ENCODE results near the gene USP38. TPM values are rescaled to one million over a fixed set of nuclear protein-coding genes. Genes with fewer than 3 reads are reported as not detected.

Gene USP38
- polyA plus RNA-seq, 1 donor = 28.6 TPM

GRCh38 chr4:143240939-143241679 is 56.4 kb downstream of the USP38 start:
- no peaks in the 10 kb centered on the region for H3K27me3 ChIP-seq (ENCODE audit: control insufficient read depth, insufficient read depth, low read length)
- no peaks in the 10 kb centered on the region for H3K36me3 ChIP-seq (ENCODE audit: control insufficient read depth, insufficient read depth, low read length)
- no CpG with 5 or more reads among the region's 1 CpG for WGBS (ENCODE audit: insufficient coverage, low lambda C conversion rate)
- H3K4me3 ChIP-seq (ENCODE audit: low read length) = no peak overlapping the region
- peak in 1 of 2 donors; percentile 52 for DNase-seq
- H3K4me1 ChIP-seq (ENCODE audit: control insufficient read depth, insufficient read depth, low read length) = peaks cover 5% of the 10 kb centered on the region
- no peaks in the 10 kb centered on the region for H3K9me3 ChIP-seq (ENCODE audit: control insufficient read depth, low read depth, low read length)
- H3K27ac ChIP-seq (ENCODE audit: low read length) = peak overlapping the region; percentile 34

- Histone ChIP-seq H3K4me1 (ENCODE audit: control insufficient read depth, insufficient read depth, low read length) (peaks cover 5% of the 10 kb centered on the region), H3K4me3 (ENCODE audit: low read length) (no peak overlapping the region), H3K27ac (ENCODE audit: low read length) (peak overlapping the region; percentile 34), H3K9me3 (ENCODE audit: control insufficient read depth, low read depth, low read length) (no peaks in the 10 kb centered on the region), H3K36me3 (ENCODE audit: control insufficient read depth, insufficient read depth, low read length) (no peaks in the 10 kb centered on the region), H3K27me3 (ENCODE audit: control insufficient read depth, insufficient read depth, low read length) (no peaks in the 10 kb centered on the region)
- peak; percentile 85 to 86 for DNase-seq
- WGBS (ENCODE audit: insufficient coverage, low lambda C conversion rate) = no CpG with 5 or more reads among the region's 1 CpG
Measured at GRCh38 chr4:143241892-143242291, 57.2 kb downstream of the USP38 start.

- 100% methylated on average over 1 of the region's 2 CpGs for WGBS (ENCODE audit: insufficient coverage, low lambda C conversion rate)
- H3K27ac ChIP-seq (ENCODE audit: low read length) = no peak overlapping the region
Measured at GRCh38 chr4:143243041-143243440, 58.3 kb downstream of the USP38 start.

GRCh38 chr4:143246977-143247376 is 62.3 kb downstream of the USP38 start:
- no peaks in the 10 kb centered on the region for H3K27me3 ChIP-seq (ENCODE audit: control insufficient read depth, insufficient read depth, low read length)
- no peak for DNase-seq
- H3K27ac ChIP-seq (ENCODE audit: low read length) = no peak overlapping the region
- WGBS (ENCODE audit: insufficient coverage, low lambda C conversion rate) = no CpG with 5 or more reads among the region's 4 CpGs
- H3K9me3 ChIP-seq (ENCODE audit: control insufficient read depth, low read depth, low read length) = no peaks in the 10 kb centered on the region
- no peaks in the 10 kb centered on the region for H3K36me3 ChIP-seq (ENCODE audit: control insufficient read depth, insufficient read depth, low read length)
- H3K4me1 ChIP-seq (ENCODE audit: control insufficient read depth, insufficient read depth, low read length) = no peaks in the 10 kb centered on the region
- H3K4me3 ChIP-seq (ENCODE audit: low read length) = no peak overlapping the region

More at GRCh38 chr4:143243041-143243440, 58.3 kb downstream of the USP38 start:
- no peaks in the 10 kb centered on the region for H3K27me3 ChIP-seq (ENCODE audit: control insufficient read depth, insufficient read depth, low read length)
- H3K4me1 ChIP-seq (ENCODE audit: control insufficient read depth, insufficient read depth, low read length) = peaks cover 5% of the 10 kb centered on the region
- H3K4me3 ChIP-seq (ENCODE audit: low read length) = no peak overlapping the region
- no peak for DNase-seq
- H3K9me3 ChIP-seq (ENCODE audit: control insufficient read depth, low read depth, low read length) = no peaks in the 10 kb centered on the region
- no peaks in the 10 kb centered on the region for H3K36me3 ChIP-seq (ENCODE audit: control insufficient read depth, insufficient read depth, low read length)

- WGBS (ENCODE audit: insufficient coverage, low lambda C conversion rate) = no CpG with 5 or more reads among the region's 2 CpGs
- Histone ChIP-seq H3K4me3 (ENCODE audit: low read length) (no peak overlapping the region), H3K36me3 (ENCODE audit: control insufficient read depth, insufficient read depth, low read length) (no peaks in the 10 kb centered on the region), H3K9me3 (ENCODE audit: control insufficient read depth, low read depth, low read length) (no peaks in the 10 kb centered on the region), H3K4me1 (ENCODE audit: control insufficient read depth, insufficient read depth, low read length) (no peaks in the 10 kb centered on the region), H3K27ac (ENCODE audit: low read length) (no peak overlapping the region), H3K27me3 (ENCODE audit: control insufficient read depth, insufficient read depth, low read length) (no peaks in the 10 kb centered on the region)
- DNase-seq = no peak
Measured at GRCh38 chr4:143247866-143248265, 63.1 kb downstream of the USP38 start.

GRCh38 chr4:143248827-143249226 is 64.1 kb downstream of the USP38 start:
- Histone ChIP-seq H3K36me3 (ENCODE audit: control insufficient read depth, insufficient read depth, low read length) (no peaks in the 10 kb centered on the region), H3K4me1 (ENCODE audit: control insufficient read depth, insufficient read depth, low read length) (no peaks in the 10 kb centered on the region), H3K9me3 (ENCODE audit: control insufficient read depth, low read depth, low read length) (no peaks in the 10 kb centered on the region), H3K4me3 (ENCODE audit: low read length) (no peak overlapping the region), H3K27ac (ENCODE audit: low read length) (no peak overlapping the region), H3K27me3 (ENCODE audit: control insufficient read depth, insufficient read depth, low read length) (no peaks in the 10 kb centered on the region)
- no peak for DNase-seq
- 100% methylated on average over 1 of the region's 4 CpGs for WGBS (ENCODE audit: insufficient coverage, low lambda C conversion rate)

- Histone ChIP-seq H3K4me1 (ENCODE audit: control insufficient read depth, insufficient read depth, low read length) (no peaks in the 10 kb centered on the region), H3K27ac (ENCODE audit: low read length) (no peak overlapping the region), H3K4me3 (ENCODE audit: low read length) (no peak overlapping the region), H3K9me3 (ENCODE audit: control insufficient read depth, low read depth, low read length) (no peaks in the 10 kb centered on the region), H3K36me3 (ENCODE audit: control insufficient read depth, insufficient read depth, low read length) (no peaks in the 10 kb centered on the region), H3K27me3 (ENCODE audit: control insufficient read depth, insufficient read depth, low read length) (no peaks in the 10 kb centered on the region)
- WGBS (ENCODE audit: insufficient coverage, low lambda C conversion rate) = no CpG with 5 or more reads among the region's 3 CpGs
- DNase-seq = no peak
Measured at GRCh38 chr4:143250617-143251016, 65.9 kb downstream of the USP38 start.

GRCh38 chr4:143251348-143251747 is 66.6 kb downstream of the USP38 start:
- Histone ChIP-seq H3K9me3 (ENCODE audit: control insufficient read depth, low read depth, low read length) (no peaks in the 10 kb centered on the region), H3K36me3 (ENCODE audit: control insufficient read depth, insufficient read depth, low read length) (no peaks in the 10 kb centered on the region), H3K27me3 (ENCODE audit: control insufficient read depth, insufficient read depth, low read length) (no peaks in the 10 kb centered on the region), H3K4me3 (ENCODE audit: low read length) (no peak overlapping the region), H3K27ac (ENCODE audit: low read length) (no peak overlapping the region), H3K4me1 (ENCODE audit: control insufficient read depth, insufficient read depth, low read length) (no peaks in the 10 kb centered on the region)
- no CpG with 5 or more reads among the region's 1 CpG for WGBS (ENCODE audit: insufficient coverage, low lambda C conversion rate)
- no peak for DNase-seq

GRCh38 chr4:143251779-143252178 is 67.1 kb downstream of the USP38 start:
- no peaks in the 10 kb centered on the region for H3K4me1 ChIP-seq (ENCODE audit: control insufficient read depth, insufficient read depth, low read length)
- H3K4me3 ChIP-seq (ENCODE audit: low read length) = no peak overlapping the region
- no CpG with 5 or more reads among the region's 1 CpG for WGBS (ENCODE audit: insufficient coverage, low lambda C conversion rate)
- peak in 1 of 2 donors; percentile 8 for DNase-seq
- H3K27me3 ChIP-seq (ENCODE audit: control insufficient read depth, insufficient read depth, low read length) = no peaks in the 10 kb centered on the region
- no peak overlapping the region for H3K27ac ChIP-seq (ENCODE audit: low read length)
- no peaks in the 10 kb centered on the region for H3K9me3 ChIP-seq (ENCODE audit: control insufficient read depth, low read depth, low read length)
- H3K36me3 ChIP-seq (ENCODE audit: control insufficient read depth, insufficient read depth, low read length) = no peaks in the 10 kb centered on the region

- Histone ChIP-seq H3K9me3 (ENCODE audit: control insufficient read depth, low read depth, low read length) (no peaks in the 10 kb centered on the region), H3K27ac (ENCODE audit: low read length) (no peak overlapping the region), H3K36me3 (ENCODE audit: control insufficient read depth, insufficient read depth, low read length) (no peaks in the 10 kb centered on the region), H3K27me3 (ENCODE audit: control insufficient read depth, insufficient read depth, low read length) (no peaks in the 10 kb centered on the region), H3K4me3 (ENCODE audit: low read length) (no peak overlapping the region), H3K4me1 (ENCODE audit: control insufficient read depth, insufficient read depth, low read length) (no peaks in the 10 kb centered on the region)
- 100% methylated on average over 2 of the region's 3 CpGs for WGBS (ENCODE audit: insufficient coverage, low lambda C conversion rate)
- no peak for DNase-seq
Measured at GRCh38 chr4:143252478-143252877, 67.8 kb downstream of the USP38 start.

- no CpG with 5 or more reads among the region's 2 CpGs for WGBS (ENCODE audit: insufficient coverage, low lambda C conversion rate)
- Histone ChIP-seq H3K27me3 (ENCODE audit: control insufficient read depth, insufficient read depth, low read length) (no peaks in the 10 kb centered on the region), H3K9me3 (ENCODE audit: control insufficient read depth, low read depth, low read length) (no peaks in the 10 kb centered on the region), H3K4me3 (ENCODE audit: low read length) (no peak overlapping the region), H3K4me1 (ENCODE audit: control insufficient read depth, insufficient read depth, low read length) (no peaks in the 10 kb centered on the region), H3K36me3 (ENCODE audit: control insufficient read depth, insufficient read depth, low read length) (no peaks in the 10 kb centered on the region), H3K27ac (ENCODE audit: low read length) (no peak overlapping the region)
- DNase-seq = no peak
Measured at GRCh38 chr4:143253166-143253565, 68.4 kb downstream of the USP38 start.

Data from large intestine (tissue), 3 donors.